GM18502 (cell line): Measurements from ENCODE around the gene LIG4.
"Not testable (repeated sequence)": the region's sequence is repeated elsewhere in the genome, so short reads cannot be mapped to it uniquely, and the experiment has no call there.

Source experiments
- ATAC-seq: cut with Tn5 transposase; IDR thresholded peaks from one replicate; pipeline ENCODE4 v1.9.1; 2021; ENCODE audit warnings: mild to moderate bottlenecking; ENCODE audit not compliant: unreplicated experiment, poor library complexity

LIG4 gene

DNA sequence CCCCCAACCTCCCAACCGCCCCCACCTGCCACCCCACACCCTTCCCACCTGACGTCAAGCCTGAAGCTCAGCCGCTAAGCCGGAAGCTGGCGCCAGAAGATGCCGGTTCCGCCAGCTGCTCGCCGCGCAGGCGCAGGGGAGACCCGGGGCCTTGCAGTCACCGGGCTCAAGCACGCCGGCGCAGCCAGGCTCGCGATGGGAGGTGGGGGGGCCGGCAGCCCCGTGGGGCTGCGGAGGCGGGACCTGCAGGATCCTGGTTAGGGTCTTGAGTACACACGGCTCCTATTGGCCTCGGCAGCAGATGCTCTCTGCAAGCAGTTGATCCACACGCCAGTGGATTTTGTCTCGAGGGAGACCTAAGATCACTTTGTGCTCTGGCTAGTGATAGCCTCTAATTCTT lies at the start of gene LIG4:
Gene LIG4 (minus strand): TSS at position 101 of the 400 bp plus-strand sequence. CDS start 4,268 bp downstream, outside the sequence.
- peak; percentile 69 for ATAC-seq

DNA sequence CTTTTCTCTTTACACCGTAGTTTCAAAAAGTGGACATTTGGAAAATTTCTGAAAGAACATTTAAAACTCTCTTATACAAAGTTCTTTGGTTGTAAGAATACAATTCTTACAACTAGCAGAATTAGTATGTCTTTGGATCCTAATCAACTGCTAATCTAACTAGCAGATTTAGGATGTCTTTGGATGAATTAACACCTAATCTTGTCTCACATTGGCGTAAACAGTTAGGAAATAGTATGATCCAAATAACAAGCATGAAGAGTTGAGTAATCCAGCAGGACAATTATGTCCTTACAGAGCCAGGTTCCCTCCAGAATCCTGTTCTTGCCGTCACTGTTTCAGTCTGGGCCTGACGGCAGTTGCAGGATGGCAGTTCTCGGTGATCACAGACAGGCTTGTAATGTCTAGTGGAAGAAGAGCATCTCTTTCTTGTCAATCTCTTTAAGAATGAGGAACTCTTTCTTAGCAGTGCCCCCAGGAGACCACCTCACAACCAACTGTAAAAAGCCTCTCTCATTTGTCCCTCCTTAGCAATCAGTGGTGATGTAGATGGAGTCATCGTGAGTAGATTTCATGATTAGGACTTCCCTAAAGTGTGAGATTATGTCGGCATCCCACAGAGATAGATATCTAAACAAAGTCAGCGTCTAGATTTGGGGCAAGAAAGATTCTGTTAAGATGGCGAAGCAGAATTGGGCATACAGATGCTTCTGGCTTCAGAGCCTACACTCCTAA lies 48.5 kb upstream of the LIG4 start:
- ATAC-seq = no peak

DNA sequence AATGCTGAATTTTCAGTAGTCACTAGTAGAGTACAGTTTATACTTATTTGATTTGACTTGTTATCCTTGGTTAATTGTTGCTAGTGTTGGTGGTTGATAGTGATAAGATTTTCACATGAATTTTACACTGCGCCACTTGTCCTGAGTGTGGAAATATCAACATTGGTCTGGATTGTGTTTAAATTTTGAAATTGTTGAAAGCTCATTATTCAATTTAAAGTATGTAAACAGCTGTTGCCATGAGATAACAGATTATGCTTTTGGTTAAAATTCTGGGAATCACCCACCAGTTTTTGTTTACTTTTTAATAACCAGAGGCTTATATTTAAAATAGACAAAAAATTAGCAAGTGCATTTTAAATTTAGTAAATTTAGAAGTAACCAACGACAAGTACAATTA lies 41.9 kb upstream of the LIG4 start:
- ATAC-seq = no peak

DNA sequence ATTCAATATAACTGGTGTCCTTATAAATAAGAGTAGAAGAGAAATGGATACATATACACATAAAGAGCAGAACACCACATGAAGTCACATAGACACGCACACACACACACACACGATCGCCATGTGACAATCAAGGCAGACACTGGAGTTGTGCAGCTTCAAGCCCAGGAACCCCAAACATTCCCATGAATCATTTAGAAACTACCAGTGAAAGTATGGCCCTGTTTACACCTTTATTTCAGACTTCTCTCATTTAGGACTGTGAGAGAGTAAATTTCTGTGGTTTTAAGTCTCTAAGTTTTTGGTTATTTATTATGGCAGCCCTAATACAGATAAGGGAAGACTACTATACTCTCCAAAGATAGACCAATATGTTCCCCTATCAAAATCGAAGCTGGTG lies 33.8 kb upstream of the LIG4 start:
- peak; percentile 83 for ATAC-seq

DNA sequence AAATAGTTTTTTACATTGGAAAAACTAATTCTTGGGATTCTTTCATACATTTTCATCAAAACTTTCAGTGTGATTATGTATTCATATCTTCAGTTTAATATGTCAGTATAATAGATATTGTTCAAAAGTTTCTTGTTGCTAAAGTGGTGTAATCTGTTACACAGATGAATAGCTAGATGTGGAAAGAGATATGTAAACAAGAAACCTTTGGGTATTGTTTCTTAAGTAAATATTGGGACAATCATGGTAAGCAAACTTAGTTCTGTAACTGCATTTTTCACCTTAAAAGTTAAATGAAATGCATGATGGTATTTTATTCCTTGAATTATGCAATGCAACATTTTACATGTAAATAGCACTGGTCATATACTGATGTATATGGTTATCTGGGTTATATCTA lies 15.0 kb upstream of the LIG4 start:
- ATAC-seq = no peak

DNA sequence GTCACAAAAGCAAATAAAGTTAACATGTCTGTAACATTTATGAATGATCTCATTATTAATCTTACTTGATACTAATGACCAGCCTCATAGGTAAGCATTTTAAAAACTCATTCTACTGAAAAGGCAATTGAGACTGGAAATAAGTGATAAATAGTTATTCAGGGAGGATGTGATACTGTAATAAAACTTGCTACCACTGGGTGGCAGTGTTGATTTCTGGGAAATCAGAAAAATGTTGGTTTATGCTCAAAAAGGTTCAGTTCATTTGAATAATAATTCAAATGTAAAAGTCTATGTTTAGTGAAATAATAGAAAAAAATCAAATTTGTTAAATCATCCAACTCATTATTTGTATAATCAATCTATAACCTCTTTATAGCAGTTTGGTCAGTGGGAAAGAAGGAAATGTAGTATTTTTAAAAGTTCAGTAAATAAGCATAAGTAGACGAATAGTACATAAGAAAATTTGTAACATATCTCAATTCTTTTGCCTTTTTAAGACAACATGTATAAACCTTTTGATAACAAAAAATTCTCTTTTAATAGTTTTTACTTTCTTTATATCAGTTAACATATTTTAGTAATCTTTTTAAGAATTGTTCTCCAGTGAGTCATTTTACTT lies 12.4 kb upstream of the LIG4 start:
- ATAC-seq = peak; percentile 38

DNA sequence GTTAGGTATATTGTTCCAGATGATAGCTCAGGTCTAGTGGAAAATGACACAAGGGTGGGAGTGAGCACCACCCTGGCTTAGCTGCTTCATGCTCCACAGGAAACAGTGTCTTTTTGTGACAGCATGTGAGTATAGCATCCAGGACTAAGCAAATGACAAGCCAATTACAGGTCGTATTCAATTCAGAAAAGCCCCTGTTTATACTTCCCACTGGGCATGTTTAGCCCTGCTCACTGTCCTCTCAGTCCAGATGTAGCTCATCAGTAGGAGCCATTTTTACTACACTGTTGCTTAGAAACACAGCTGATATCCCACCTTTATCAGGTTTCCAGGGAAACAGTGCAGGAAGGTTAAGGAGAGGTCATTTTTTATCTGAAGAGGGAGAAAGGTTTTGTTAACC lies 10.8 kb upstream of the LIG4 start:
- peak; percentile 29 for ATAC-seq

DNA sequence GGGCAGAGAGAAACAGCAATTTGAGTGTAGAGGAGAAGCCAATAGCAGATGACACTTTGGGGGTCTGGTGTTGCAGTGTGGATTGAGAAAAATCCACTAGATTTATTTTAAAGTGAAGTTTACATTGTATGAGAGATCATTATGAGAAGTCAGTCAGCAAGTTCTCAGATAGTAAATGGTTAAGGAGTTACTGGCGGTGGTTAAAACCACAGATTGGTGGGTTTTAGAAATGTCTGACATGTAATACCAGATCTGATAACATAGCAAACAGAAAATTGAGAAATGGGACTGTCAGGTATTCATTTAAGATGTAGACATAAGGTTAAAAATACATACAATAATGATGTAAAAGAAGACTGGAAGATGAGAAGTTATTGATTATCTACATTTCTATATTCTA lies 10.1 kb upstream of the LIG4 start:
- ATAC-seq = peak; percentile 69

DNA sequence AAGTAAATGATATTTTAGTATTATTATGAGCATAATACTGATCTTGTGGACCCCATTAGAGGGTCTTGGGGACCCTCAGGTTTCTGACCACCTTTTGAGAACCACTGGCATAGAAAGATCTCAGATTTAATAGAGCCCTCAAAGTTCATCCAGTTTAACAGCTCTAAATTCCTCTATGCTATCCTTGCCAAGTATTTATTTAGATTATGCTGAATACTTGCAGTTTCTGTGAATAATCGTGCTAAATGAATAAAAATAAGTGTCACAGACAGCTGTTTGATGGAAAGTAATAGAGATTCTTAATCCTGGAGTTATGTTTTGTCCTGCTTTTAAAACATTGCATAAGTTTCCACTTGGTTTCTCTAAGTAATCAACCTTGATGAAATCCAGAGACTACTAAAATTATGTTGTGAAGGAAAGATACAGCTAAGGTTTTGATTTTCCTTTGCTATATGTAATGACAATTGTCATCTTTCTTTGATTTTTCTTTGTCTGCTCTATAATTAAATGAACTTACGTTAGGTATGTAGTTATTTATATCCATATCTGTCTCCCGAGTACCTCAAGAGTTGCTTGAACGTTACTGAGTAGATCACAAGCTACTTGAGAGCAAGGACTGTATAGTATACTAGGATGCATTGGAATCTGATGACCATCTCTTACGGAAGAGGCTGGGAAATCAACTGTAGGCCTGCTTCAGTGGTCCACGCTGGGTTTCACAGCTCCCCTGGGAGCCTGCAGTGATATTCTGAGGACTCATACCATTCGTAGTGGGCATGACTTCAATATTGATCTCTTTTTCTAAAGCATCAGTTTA lies 8.6 kb upstream of the LIG4 start:
- no peak for ATAC-seq

DNA sequence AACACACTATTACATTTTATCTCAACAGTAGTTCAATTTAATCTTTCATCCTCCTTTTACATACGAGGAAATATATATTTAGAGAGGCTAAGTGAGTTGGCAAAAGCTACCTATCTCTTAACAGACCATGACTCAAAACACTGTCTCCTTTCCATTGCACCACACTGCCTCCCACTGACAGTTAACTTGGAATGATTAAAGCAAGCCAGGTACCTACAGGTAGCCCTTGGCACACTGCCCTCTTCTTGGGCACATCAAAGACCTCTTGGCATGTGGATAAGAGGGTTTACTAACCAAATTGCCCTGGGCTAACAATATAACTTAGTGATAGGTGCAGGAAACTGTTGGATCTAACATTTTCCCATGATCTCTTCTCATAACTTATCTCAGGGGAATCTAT lies 4.7 kb upstream of the LIG4 start:
- no peak for ATAC-seq

DNA sequence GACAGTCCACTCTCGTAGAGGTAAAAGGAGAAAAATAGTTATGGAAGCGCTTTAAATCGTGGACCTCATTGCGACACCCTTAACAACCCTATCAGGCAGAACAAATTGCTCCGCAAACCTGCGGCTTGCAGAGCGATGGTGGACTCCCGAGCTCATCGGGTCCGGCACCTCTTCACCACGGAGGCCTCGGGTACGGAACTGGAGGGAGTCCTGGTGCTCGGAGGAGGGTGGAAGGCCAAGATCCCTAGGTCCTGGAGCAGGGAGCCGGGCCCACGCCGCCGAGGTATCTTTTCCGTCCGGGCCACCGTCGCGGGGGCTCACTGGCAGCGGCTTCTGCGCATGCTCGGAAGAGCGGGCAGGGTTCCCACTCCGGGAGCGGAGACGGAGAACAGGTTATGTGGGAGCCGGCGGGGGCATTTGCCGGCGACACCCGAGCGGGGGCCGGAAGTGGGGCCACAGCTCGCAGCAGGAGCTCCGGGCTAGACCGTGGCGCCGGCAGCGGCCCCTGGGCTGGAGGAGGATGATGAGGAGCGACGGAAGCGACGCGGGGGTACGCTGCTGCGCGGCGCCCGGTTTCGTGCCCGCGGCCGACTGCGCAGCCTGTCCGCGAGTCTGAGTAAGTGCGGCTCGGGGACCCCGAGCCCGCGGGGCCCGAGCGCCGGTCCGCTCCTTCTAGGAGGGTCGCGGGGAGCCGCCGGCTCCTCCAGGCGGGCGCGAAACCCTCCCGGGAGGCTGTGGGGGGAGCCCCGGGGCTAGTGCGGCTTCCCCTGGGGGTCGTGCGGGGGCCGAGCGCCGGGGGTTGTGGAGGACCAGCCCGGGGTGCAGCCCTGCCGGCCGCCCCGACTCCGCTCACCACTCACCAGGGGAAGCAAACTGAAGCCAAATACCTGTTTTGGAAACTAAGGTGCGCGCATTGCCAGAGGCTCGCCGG lies 3.0 kb upstream of the LIG4 start, which contains the start of gene ABHD13:
Gene ABHD13 (plus strand): TSS at position 349 of the 931 bp plus-strand sequence. CDS start 10,827 bp downstream, outside the sequence.
- peak; percentile 84 for ATAC-seq

DNA sequence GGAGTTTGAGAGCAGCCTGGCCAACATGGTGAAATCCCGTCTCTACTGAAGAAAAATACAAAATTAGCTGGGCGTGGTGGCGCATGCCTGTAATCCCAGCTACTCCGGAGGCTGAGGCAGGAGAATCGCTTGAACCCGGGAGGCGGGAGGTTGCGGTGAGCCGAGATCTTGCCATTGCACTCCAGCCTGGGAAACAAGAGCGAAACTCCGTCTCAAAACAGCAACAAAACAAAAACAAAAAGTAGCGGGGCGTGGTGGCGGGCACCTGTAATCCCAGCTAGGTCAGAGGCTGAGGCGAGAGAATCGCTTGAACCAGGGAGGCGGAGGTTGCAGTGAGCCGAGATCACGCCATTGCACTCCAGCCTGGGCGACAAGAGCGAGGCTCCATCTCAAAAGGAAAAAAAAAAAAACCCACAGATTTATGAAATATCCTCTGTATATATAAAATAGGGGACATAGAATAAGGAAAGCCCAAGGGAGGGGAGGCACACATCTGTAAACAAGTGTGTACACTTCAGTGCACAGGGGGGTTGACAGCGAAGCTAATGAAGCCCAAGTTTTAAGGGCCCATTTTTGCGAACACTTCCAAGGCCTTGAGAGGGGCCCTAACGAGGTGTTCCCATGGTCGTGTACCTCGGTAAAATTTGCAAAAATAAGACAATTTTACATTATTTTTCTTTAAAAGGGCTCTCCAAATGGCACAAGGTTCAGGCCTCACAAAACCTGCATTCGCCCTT lies 2.1 kb upstream of the LIG4 start:
- ATAC-seq = not testable (repeated sequence)

DNA sequence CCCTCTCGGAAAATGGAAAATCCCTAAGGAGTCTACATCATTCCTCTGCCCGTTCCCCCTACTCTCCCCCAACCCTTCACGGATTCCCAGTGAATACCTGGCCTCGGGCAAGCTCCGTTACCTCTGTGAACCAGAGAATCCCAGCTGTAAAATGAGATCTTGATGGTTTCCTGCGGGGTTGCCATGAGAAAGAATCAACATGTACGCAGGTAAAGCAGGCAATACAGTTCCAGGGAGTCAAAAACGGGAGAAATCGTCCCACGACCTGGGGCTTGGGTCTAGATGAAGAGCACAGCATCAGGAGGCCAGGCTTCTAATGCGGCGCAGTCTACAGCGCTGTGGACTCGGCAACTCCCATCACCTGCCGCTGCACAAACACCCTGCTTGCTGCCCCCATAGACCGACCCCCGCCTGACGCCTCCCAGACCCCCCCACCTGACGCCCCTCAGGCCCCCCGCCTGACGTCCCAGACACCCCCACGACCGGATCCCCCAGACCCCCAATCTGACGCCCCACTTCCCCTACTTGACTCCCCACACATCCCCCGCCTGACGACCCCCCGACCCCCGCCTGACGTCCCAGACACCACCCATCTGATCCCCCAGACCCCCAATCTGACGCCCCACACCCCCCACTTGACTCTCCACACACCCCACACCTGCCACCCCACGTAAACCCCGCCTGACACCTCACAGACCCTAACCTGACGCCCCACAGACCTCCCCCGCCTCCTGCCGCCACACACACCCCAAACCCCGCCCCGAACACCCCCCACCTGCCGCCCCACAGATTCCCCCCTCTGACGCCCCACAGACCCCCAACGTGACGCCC lies 680 bp downstream of the LIG4 start:
- ATAC-seq = no peak

DNA sequence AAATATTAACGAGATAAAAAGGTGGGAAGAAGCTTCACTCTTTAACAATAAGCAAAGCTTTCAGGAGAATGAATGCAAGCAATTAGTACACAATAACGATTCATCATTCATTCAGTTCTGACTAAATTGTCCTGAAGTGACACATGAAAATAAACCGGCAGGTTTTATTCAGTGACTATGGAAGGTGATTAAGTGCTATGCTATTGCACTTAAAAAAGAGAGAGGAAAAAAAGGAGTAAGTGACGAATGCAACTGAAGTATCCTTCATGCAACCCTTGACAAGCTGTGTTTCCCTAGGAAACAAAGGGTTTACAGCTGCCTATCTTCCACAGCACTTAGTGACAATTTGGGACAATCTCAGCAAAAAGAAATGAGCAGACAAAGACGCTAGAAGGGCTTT lies 1.4 kb downstream of the LIG4 start:
- no peak for ATAC-seq

DNA sequence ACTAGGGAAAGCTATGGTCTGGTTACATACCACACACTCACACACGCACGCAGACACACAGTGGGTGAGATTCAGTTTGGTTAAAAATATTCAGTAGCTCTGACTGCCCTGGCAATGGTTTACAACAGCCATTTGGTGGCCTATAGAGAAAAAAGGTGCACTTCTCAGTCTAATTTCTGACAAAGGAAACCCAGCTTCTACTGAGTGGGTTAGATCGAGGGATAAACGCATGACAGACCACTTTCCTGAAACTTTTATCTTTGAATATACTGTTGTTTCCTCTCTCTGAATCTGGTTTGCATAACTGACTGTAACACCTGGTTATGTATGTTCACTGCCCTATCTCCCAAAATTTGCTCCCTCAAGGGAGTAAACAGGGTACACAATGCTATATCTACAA lies 2.5 kb downstream of the LIG4 start:
- ATAC-seq = peak; percentile 43

DNA sequence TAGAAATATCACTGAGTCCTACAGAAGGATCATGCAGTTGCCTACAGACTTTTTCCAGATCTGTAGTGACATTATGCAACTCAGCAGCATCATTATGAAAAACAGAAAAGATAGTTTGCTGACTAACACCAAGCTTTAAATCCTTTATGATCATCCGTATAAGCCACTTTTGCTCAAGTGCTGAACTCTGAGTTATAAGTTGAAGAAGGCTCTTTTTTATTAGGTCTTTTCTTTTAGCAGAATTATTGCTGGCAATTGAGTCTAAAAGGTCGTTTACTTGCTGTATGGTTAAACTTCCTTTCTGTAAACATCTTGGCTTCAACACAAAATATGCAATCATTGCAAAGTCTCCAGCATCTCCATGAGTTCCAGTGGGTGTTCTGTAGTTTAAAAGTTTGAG lies 4.8 kb downstream of the LIG4 start:
- ATAC-seq = no peak

DNA sequence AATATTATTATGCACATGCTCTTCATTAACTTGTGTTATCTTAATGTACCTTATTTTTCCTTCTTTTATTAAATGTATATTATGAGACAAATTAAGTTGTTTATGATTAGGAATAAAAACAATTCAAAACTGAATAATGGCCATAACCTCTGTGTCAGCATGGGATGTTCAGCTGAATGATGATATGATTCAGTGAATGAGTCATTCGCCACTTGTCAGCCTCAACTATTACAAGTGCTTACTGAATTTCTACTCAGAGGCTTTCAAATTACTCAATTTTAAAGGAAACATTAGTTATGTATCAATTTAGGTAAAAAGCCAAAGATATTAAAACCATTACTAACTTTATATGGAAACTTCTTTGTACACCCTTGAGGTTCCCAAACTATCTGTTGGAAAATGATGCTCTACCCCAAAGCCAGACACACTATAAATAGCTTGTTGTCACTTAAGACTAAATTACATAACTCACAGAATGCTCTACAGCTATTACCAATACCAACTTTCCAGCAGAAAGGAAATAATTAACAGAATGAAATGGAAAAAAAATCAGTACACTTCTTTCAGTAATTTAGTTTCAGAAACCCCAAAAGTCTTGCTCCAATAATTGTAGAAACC lies 14.4 kb downstream of the LIG4 start:
- no peak for ATAC-seq

DNA sequence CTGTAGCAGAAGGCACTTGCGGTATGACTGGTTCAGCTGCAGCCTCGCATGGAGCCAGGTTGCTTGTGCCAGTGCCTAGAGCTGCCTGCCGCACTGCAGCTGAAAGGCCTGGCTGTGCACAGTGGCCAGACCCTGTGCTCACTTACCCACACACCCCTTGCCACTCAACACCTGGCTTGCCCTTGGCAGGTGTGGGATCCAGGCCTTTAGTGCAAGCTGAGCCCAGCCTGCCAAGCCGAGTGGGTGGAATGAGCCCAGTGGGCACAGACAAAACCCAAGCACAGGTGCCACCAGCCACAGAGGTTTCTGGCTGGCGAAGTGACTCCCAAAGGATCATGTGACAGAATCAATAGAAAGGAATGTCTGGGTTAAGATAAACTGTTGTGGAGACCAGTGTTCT lies 19.5 kb downstream of the LIG4 start:
- no peak for ATAC-seq
